ENCODE measurements around the gene DCST1.
A peak's percentile ranks its signal among the peaks of the same experiment; 100 is the strongest.

DCST1 gene

DNA sequence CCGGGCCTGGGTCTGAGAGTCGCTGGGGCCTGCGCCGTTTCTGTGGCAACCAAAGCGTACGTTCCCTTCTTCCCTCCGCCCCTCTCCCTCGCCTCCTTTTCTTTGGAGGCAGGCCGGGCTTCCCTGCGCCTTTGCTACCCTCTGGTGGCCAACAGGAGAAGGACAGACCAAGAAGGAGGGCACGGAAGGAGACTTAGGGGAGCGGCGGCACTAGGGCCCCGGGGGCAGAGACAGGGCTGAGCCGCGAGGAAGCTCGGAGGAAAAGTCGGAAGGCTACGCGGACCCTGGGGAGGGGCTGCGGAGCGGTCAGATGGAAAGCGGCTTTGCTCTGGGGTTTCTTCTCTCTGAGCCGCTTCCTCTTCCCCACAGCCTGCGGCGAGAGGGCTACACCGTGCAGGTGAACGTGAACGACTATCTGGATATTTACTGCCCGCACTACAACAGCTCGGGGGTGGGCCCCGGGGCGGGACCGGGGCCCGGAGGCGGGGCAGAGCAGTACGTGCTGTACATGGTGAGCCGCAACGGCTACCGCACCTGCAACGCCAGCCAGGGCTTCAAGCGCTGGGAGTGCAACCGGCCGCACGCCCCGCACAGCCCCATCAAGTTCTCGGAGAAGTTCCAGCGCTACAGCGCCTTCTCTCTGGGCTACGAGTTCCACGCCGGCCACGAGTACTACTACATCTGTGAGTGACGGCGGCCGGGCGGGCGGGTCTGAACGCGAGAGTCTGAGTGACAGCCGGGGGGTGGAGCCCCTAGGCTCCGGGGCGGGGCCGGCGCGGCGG lies 51.3 kb downstream of the DCST1 start:
- peak overlapping the region; percentile 98 for H3K27ac ChIP-seq
- TF ChIP-seq CTCF (IDR thresholded peaks at IDR 0.05): peak; percentile 96
- no peak for TF ChIP-seq ZFX (IDR thresholded peaks at IDR 0.05; ENCODE audit: borderline replicate concordance)

DNA sequence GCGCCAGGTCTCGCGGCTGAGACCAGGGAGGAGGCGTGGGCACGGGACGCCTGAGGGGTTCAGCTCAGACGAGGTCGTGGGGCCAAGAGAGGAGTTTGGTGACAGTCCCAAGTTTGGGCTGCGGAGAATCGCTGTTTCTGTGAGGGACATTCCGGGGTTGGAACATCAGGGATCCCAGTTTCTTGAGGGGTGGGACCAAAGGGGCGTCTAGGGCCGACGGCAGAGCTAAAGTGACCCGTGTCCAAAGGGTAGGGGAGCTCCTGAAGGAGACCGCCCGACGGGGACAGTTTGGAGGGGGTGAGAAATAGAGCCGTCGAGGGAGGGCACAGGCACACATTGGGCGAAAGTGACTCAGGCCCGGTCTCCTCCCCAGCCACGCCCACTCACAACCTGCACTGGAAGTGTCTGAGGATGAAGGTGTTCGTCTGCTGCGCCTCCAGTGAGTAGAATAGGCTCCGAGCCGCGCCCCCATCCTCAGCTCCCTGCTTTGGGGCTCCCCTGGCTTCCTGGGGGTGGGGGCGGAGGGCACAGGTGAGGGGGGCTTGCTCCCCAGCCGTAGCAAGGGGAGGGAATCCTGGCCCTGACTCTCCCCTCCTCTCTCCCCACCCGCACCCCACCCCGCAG lies 52.0 kb downstream of the DCST1 start:
- peak overlapping the region; percentile 98 for H3K27ac ChIP-seq
- TF ChIP-seq CTCF (IDR thresholded peaks at IDR 0.05): no peak
- no peak for TF ChIP-seq ZFX (IDR thresholded peaks at IDR 0.05; ENCODE audit: borderline replicate concordance)

DNA sequence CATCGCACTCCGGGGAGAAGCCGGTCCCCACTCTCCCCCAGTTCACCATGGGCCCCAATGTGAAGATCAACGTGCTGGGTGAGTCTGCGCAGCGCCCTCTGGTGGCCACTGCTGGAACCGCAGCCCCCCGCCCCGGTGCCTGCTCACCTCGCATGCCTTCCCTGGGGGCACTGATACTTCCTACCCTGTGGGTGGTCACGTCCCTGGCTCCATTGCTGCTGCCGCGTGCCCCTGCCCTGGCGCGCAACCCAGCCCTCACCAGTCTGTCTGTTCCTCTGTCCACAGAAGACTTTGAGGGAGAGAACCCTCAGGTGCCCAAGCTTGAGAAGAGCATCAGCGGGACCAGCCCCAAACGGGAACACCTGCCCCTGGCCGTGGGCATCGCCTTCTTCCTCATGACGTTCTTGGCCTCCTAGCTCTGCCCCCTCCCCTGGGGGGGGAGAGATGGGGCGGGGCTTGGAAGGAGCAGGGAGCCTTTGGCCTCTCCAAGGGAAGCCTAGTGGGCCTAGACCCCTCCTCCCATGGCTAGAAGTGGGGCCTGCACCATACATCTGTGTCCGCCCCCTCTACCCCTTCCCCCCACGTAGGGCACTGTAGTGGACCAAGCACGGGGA lies 52.6 kb downstream of the DCST1 start:
- peak overlapping the region; percentile 98 for H3K27ac ChIP-seq

DNA sequence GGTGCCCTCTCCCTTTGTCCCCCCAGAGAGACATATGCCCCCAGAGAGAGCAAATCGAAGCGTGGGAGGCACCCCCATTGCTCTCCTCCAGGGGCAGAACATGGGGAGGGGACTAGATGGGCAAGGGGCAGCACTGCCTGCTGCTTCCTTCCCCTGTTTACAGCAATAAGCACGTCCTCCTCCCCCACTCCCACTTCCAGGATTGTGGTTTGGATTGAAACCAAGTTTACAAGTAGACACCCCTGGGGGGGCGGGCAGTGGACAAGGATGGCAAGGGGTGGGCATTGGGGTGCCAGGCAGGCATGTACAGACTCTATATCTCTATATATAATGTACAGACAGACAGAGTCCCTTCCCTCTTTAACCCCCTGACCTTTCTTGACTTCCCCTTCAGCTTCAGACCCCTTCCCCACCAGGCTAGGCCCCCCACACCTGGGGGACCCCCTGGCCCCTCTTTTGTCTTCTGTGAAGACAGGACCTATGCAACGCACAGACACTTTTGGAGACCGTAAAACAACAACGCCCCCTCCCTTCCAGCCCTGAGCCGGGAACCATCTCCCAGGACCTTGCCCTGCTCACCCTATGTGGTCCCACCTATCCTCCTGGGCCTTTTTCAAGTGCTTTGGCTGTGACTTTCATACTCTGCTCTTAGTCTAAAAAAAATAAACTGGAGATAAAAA lies 53.4 kb downstream of the DCST1 start:
- no peak overlapping the region for H3K27ac ChIP-seq
- TF ChIP-seq ZFX (IDR thresholded peaks at IDR 0.05; ENCODE audit: borderline replicate concordance): no peak
- no peak for TF ChIP-seq CTCF (IDR thresholded peaks at IDR 0.05)

More for the DNA sequence above, 52.6 kb downstream of the DCST1 start:
- TF ChIP-seq ZFX (IDR thresholded peaks at IDR 0.05; ENCODE audit: borderline replicate concordance) (no peak), CTCF (IDR thresholded peaks at IDR 0.05) (peak; percentile 100)

DNA sequence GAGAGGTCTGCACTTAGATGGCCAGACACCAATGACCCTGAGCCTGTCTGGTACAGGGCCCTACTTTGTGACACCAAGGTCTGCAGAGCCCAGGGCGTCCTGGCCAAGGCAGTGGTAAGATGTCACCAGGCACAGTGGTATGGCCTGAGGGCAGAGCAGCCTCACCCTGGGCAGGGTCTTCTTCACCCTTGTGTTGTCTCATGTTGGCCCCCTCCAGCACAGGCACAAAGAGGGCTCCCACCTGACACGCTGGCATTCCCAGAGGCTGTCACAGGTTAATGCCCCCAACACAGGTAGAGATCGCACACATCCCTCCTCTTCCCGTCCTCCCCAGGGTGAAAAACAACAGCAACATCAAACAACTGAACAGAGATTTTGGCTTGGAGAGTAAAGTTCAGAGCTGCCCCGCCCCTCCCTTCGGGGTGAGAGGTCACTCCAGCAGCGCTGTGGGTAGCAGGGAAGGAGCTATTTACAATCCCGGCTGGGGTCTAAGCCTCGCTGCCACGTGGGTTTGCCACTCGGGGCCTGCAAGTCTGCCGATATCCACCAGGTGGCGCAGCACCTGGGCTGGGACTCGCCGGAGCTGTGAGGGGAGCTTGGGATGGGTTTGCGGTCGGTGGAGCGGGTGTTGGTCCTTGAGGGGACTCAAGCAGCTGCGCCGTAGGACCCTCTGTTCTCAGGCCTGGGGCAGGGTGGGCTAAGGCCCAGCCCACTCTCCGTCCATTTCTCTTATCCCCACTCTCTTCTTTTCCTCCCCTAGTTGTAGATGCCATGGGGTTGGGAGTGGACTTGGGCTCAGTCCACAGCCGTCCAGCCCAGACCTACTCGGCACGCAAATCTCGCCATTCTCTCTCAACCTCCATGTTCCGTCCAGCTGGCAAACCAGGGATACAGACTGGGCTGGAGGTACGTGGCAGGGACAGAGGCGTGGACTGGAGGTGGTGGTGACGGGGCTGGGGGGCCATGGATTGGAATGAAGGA lies 57.7 kb downstream of the DCST1 start:
- H3K27ac ChIP-seq: no peak overlapping the region
- TF ChIP-seq CTCF (IDR thresholded peaks at IDR 0.05): peak; percentile 100
- no peak for TF ChIP-seq ZFX (IDR thresholded peaks at IDR 0.05; ENCODE audit: borderline replicate concordance)

DNA sequence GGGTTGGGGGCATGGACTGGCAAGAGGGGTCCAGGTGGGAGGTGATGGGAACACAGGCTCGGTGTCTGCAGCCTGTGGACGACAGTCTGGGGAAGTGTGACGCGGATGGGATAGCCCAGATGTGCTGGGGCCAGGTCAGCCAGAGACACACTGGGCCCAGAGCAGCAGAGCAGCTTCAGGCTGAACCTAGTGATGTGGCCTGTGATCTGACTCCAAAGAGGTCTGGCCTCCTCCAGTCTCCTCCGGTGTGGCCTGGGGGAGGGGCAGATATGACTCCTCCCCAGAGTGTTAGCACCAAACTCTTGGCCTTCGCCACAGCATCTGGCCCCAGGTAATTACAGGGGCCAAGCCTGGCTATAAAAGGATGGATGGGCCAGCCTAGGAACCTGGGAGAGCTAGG lies 58.5 kb downstream of the DCST1 start:
- no peak for TF ChIP-seq CTCF (IDR thresholded peaks at IDR 0.05)
- no peak for TF ChIP-seq ZFX (IDR thresholded peaks at IDR 0.05; ENCODE audit: borderline replicate concordance)

More for the DNA sequence above, 58.5 kb downstream of the DCST1 start:
- no peak overlapping the region for H3K27ac ChIP-seq
